ENCODE data around the gene DAPK1. TPM values are rescaled to one million over a fixed set of nuclear protein-coding genes. Genes with fewer than 3 reads are reported as not detected.

DAPK1 gene
- total RNA-seq, 1 donor from 2014 or later: 66.0 TPM

DNA sequence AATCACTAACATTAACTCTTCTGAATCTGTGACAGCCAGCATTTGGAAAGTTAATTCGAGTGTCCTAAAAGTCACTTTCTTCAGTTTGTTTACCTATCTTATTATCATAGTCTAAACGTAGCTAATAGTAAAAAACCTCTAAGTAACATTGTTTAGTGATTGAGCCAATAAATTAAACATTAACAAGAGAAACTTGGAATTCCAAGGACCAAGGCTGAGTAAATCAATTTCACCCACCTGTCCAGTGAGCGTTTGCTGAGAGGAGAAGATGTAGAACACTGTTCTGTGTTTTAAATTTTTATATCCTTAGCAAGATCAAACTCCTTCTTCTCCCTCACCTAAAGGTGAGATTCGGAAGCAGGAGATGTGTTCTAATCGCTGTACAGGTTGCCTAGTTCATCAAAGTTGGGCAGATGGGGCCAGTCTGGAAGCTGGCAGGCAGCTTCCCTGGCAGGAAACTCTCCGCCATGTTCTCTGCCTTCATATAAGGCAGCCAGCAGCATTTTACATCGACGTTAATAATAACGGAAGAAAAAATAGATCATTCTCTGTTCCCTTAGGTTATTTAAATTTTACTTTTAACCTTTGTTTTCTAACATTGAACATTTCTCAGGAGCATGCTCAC is 89.2 kb downstream of the DAPK1 start:
- FAIRE-seq (no peak), DNase-seq (ENCODE audit: low spot score in 2 of 2) (no peak)

DNA sequence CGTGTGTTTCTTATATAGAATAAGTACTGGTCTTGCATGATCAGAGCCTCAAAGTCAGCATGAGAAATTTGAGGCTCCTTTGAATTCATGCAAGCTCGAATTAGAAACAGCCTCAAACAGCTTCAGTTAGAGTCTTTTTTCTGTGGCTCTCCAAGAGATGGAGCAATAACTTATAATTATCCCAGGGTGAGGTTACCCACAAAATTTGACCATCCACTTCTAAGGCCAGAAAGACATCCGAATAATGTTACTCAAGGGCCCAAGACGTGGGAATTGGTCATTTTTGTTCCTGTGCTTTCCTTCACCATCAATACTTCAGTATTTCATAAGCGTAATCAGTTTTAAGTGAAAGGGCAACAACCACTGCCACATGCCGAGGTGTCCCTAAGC is 89.7 kb downstream of the DAPK1 start:
- no peak for FAIRE-seq
- no peak for DNase-seq (ENCODE audit: low spot score in 2 of 2)

DNA sequence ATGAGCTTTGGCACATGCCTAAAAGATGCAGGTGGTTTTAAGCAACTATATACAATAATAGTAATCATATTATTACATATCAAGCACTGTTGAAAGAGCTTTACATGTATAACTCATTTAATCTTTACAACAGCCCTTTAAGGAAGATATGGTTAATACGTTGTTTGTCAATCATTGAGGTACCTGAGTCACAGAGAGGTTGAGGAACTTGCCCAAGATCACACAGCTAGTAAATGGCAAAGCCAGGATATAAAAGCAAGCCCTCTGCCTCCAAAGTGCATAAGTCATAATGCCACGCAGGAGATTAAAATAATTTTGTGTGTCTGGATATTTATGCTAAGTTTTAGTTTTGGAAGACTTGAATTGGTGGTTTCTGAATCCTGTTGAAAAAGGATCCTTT is 90.2 kb downstream of the DAPK1 start:
- FAIRE-seq (no peak), DNase-seq (ENCODE audit: low spot score in 2 of 2) (no peak)

GRCh38 chr9:87588339-87588738 is 90.7 kb downstream of the DAPK1 start:
- DNase-seq (ENCODE audit: low spot score in 2 of 2) (no peak), FAIRE-seq (no peak)

DNA sequence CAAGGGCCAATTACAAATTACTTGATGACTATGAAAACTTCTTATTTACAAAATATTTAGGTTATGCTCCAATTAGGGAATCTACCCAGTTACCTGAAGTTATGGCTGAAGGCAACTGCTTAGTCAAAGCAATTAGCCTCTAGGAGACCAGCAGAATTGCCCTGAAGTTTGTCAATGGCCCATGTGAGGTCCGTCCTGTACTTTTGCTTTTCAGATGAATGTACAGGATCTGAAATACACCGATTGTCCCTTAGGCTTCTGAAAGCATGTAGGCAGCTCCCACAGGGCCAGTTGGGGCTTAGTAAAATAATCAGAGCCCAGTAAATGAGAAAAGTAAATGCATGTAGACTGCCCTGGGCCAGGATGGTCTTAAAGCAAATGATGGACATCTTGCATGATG is 93.3 kb downstream of the DAPK1 start:
- DNase-seq (ENCODE audit: low spot score in 2 of 2) (no peak), FAIRE-seq (no peak)

DNA sequence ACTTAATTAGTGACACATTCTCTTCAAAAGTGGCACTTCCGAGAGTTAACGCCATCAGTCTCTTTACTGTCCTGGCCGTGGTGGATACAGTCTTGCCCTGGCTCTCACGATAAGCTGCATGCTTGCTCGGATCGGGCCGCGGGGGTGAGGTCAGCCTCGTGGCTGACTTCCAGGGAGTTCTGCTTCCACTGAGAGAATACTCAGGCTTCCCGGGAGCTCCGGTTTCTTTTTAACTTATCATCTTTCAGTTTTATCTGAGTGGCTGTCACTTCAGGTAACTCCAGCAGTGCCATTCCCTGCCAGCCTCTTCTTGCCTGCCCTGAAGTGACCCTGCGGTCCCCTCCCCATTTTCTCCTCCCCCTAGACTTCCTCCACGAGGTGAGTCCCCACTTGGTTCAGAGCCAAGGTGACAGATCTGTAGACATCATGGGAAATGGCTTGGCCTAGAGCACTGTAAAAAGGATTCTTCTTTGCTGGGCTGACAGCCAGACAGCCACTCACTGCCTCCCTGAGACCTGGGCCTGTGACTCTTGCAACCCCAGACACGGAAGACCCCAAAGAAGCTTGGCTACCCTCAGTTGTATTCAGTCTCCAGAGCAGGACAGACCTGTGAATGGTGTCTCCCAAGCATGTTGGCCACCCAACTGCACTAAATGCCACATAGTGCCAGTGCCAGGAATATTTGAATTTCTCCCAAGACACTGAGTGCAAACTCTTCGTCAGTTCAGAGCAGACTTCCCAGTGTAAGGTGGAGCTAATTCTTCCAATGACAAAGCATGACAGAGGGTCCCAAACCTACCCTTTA is 95.1 kb downstream of the DAPK1 start:
- DNase-seq (ENCODE audit: low spot score in 2 of 2): no peak
- FAIRE-seq: no peak

DNA sequence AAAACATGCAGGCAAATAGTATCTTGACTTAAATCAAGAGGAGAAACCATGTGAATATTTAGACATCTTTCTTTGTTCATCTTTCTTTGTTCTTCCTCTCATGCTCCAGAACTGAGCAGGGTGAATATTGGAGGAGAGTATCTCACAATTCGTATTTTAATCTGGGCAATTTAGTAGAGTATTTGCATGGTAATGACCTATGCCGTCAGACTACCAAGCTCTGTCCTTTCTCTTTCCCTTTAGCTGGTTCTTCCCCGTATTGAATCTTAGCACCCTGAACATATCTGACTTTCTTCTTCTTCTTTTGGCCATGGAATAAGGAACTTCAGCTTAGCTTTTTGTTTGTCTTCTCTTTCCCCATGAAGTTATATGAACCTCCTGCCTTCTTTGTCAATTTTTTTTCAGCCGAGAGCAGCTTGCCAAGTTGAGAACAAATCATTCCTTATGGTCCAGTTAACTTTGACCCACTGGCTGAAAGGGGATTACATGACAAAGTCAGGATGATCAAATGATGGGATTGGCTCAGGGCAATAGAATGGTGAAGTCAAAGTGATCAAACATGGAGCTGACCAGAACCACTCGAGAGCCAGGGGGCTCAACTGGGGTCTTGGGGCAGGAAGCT is 95.8 kb downstream of the DAPK1 start:
- FAIRE-seq: no peak

DNA sequence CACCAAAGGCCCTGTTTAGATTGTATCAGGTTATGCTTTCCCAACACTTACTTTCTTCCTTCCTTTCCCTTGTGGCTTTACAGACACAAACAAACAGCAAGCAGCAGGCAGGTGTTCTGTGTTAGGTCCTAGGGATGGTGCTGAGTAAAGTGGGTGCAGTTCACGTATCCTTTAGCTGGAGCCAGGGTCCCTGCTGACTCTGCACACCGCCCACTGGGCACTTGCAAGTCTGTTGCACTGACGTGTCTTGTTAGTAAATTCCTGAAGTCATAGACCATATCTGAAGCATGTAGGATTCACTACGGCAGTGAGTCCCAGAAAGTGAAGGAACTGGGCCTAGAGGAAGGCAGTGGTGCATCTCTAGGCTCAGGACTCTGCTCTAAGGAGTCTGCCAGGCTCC is 96.5 kb downstream of the DAPK1 start:
- FAIRE-seq (no peak), DNase-seq (ENCODE audit: low spot score in 2 of 2) (no peak)

More for the DNA sequence above, 95.8 kb downstream of the DAPK1 start:
- no peak for DNase-seq (ENCODE audit: low spot score in 2 of 2)

DNA sequence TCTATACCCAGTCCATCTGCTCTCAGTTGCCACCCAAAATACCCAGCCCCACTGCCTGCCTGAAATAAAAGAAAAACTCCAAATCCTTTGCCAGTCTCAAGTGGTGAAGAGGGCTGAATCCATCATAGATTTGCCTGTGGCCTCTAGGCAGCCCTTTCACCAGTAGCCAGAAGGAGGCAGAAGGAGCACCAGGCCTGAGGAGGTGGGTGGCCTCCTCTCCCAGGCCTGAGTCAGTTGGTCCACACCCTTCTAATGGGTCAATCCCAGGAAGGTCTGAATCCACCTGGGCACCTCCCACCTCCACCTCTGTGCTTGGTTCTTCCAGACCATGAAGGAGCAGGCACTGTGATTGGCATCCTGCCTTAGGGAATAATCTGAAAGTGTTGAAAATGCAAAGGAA is 97.0 kb downstream of the DAPK1 start:
- FAIRE-seq (no peak), DNase-seq (ENCODE audit: low spot score in 2 of 2) (no peak)

DNA sequence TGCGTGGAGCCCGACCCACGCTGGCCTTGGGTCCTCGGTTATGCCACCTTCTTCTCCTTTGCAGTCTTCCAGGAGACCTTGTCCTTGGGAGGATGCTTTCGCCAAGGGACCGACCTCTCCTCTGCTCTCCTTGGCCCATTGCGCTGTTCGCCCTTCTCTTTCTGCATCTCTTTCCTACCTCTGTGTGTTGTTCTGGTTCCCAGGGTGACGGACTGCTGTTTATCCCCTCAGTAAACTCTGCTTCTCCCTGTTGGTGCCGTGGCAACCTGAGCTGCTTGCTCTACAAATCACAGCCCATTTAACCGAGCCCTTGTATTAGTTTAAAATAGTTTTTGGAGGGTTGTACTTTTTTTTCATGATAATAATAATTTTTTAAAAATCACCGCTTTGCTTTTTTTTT is 97.9 kb downstream of the DAPK1 start:
- DNase-seq (ENCODE audit: low spot score in 2 of 2) (no peak), FAIRE-seq (no peak)

- FAIRE-seq (no peak), DNase-seq (ENCODE audit: low spot score in 2 of 2) (no peak)
Measured at GRCh38 chr9:87596862-87597261, 99.2 kb downstream of the DAPK1 start.

GRCh38 chr9:87597710-87598443 is 100.2 kb downstream of the DAPK1 start:
- no peak for DNase-seq (ENCODE audit: low spot score in 2 of 2)
- FAIRE-seq: no peak

DNA sequence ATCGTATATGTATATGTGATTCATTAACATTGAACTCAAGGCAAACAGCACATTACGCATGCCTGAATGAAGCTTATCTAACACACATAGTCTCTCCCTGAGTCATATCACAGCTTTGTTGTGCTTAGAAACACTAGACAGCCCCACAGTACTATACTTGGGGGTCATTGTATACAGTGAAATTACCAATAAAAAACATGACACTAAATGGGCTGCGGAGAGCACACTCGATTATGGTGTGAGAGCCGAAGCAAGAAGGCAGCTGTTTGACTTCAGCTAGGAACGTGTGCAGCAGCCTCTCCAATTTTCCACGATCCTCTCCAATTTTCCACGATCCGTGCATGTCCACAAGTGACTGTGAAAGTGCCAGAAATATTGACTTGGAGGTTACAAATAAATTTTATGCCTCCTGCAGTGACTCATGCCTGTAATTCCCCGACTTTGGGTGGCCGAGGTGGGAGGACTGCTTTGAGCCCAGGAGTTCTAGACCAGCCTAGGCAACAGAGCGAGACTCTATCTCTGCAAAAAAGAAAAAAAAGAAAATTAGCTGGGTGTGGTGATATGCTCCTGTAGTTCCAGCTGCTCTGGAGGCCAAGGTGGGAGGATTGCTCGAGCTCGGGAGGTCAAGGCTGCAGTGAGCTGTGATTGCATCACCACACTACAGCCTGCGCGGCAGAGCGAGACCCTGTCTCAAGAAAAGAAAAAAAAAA is 102.4 kb downstream of the DAPK1 start:
- FAIRE-seq (no peak), DNase-seq (ENCODE audit: low spot score in 2 of 2) (no peak)

DNA sequence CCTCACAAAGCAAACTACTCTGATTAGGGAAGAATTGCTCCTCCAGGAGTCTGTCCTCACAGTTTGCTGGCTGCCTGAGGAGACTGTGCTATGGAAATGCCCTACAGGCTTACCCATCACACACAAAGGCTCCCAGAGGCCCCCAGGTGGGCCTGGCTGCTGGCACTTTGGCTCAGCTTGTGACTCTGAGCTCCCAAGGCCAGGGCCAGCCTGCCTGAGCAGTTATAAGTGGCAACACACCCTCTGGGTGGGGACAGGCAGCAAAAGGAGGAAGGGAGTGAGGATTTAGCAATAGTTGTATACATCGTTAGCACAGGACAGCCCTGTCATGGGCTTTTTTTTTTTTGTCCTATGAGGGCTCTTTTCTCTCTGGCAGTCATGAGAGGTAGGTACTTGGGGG is 103.5 kb downstream of the DAPK1 start:
- no peak for DNase-seq (ENCODE audit: low spot score in 2 of 2)
- FAIRE-seq: no peak

DNA sequence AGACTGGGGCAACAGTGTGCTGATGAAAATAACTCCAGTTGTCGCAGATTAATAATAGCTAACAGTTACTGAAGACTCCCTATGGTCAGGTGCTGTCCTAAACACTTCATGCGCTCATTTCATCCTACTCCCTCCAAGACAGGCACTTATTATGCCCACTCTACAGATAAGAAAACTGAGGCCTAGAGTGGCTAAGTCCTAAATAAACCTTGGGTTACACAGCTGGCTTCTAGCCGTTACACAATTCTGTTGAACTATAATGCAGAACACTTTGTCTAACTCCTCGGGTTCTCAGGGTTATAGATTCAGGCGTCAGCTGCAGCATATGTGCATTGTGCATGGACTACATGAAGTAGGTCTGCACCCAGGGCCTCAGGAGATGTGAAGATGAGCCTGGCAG is 103.9 kb downstream of the DAPK1 start:
- DNase-seq (ENCODE audit: low spot score in 2 of 2): no peak
- FAIRE-seq: no peak

GRCh38 chr9:87602933-87603643 is 105.4 kb downstream of the DAPK1 start:
- DNase-seq (ENCODE audit: low spot score in 2 of 2): no peak
- no peak for FAIRE-seq

GRCh38 chr9:87603854-87604490 is 106.3 kb downstream of the DAPK1 start:
- DNase-seq (ENCODE audit: low spot score in 2 of 2) (no peak), FAIRE-seq (no peak)

- DNase-seq (ENCODE audit: low spot score in 2 of 2) (no peak), FAIRE-seq (no peak)
Measured at GRCh38 chr9:87604886-87605588, 107.4 kb downstream of the DAPK1 start.

DNA sequence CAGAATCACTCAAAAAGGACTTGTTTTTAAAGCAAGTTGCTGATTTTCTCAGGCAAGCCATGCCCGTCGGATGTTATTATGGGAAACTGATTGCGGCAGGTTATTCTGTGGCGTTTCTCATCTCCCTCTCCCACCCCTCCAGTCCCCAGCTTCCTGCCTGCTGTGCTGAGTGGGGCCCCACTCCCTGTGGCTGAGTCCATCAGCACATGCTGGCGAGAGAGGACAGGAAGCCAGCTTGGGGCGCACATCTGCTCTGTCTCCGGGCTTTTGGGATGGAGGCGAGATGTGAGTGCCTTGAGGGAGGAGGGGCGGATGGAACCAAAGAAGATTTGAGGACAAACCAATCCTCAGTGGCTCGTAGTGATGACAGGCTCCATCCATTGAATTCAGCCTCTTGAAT is 108.0 kb downstream of the DAPK1 start:
- FAIRE-seq (no peak), DNase-seq (ENCODE audit: low spot score in 2 of 2) (no peak)

All from frontal cortex (tissue), 4 donors.